Endodermal cell (in vitro differentiated cells): ENCODE results near the gene PRPF38B. TPM values are rescaled to one million over a fixed set of nuclear protein-coding genes. Genes with fewer than 3 reads are reported as not detected.

Experiments used
- DNase-seq: peaks from one replicate; pipeline ENCODE4 v3.0.0-alpha.2; 2017
- H3K27ac ChIP-seq: 2 replicates; pipeline ENCODE4 v1.5.1; 2013; ENCODE audit warnings: mild to moderate bottlenecking, low read depth, low read length, moderate library complexity
- H3K27me3 ChIP-seq: 2 replicates; pipeline ENCODE4 v1.6.1; 2013; ENCODE audit warnings: mild to moderate bottlenecking, low read length, moderate library complexity; ENCODE audit not compliant: insufficient read depth, control insufficient read depth, poor library complexity, severe bottlenecking
- H3K36me3 ChIP-seq: 2 replicates; pipeline ENCODE4 v1.7.0; 2013; ENCODE audit warnings: mild to moderate bottlenecking, low read length, moderate library complexity; ENCODE audit not compliant: control insufficient read depth, insufficient read depth
- H3K4me1 ChIP-seq: one replicate; pipeline ENCODE4 v1.7.0; 2013; ENCODE audit warnings: low read length; ENCODE audit not compliant: control insufficient read depth, insufficient read depth
- H3K4me3 ChIP-seq: 2 replicates; pipeline ENCODE4 v1.5.1; 2013; ENCODE audit warnings: mild to moderate bottlenecking, low read length, moderate library complexity
- H3K9ac ChIP-seq: 2 replicates; pipeline ENCODE4 v1.6.1; 2013; ENCODE audit warnings: mild to moderate bottlenecking, low read length, moderate library complexity; ENCODE audit not compliant: poor library complexity, severe bottlenecking; ENCODE audit errors: extremely low read depth
- H3K9me3 ChIP-seq: 2 replicates; pipeline ENCODE4 v1.6.1; 2013; ENCODE audit warnings: mild to moderate bottlenecking, low read length, moderate library complexity; ENCODE audit not compliant: control insufficient read depth
- H3K27ac Mint-ChIP-seq: 2 replicates; pipeline ENCODE4 v1.8.0; 2020; ENCODE audit warnings: mixed read lengths
- H3K27me3 Mint-ChIP-seq: 2 replicates; pipeline ENCODE4 v1.8.0; 2021; ENCODE audit warnings: mild to moderate bottlenecking, mixed read lengths; ENCODE audit not compliant: insufficient read depth
- H3K36me3 Mint-ChIP-seq: 2 replicates; pipeline ENCODE4 v1.8.0; 2020; ENCODE audit warnings: low read depth, mixed read lengths
- H3K4me1 Mint-ChIP-seq: 2 replicates; pipeline ENCODE4 v1.8.0; 2020; ENCODE audit warnings: mixed read lengths
- H3K4me3 Mint-ChIP-seq: 2 replicates; pipeline ENCODE4 v1.8.0; 2020; ENCODE audit warnings: mild to moderate bottlenecking, moderate library complexity, mixed read lengths
- H3K9me3 Mint-ChIP-seq: 2 replicates; pipeline ENCODE4 v1.8.0; 2020; ENCODE audit warnings: mild to moderate bottlenecking, mixed read lengths
- WGBS, 2 experiments: methylation state at CpG; one replicate each; pipeline versions ENCODE4 v1.1.5 to v1.1.7; 2013; ENCODE audit warnings: missing lambda C conversion rate in 2 of 2, mixed read lengths in 1 of 2; ENCODE audit not compliant: insufficient coverage in 1 of 2, insufficient read length in 1 of 2; 5-methylcytosine and 5-hydroxymethylcytosine counted together
- long read RNA-seq, 4 experiments: library from polyadenylated mRNA in 2 of 4; library from RNA in 1 of 4; library from capped mRNA in 1 of 4; stranded (forward) in 3 of 4; unstranded in 1 of 4; transcript quantifications; one replicate each; pipeline ENCODE4 v2.0.0, GENCODE V29; 2020 to 2021; ENCODE audit warnings: inconsistent platforms in 1 of 4
- polyA plus RNA-seq, 2 experiments: library from polyadenylated mRNA; stranded (reverse); fragments of 50-300 nt; gene quantifications; one replicate each; pipeline ENCODE4 v1.2.3, GENCODE V29; 2013
- total RNA-seq, 2 donors: library from RNA; stranded (reverse); fragmentation: NEBNext Ultra II Directional in 1 of 2; extraction: Animal tissue kit (Norgen Biotek cat#: 25700) in 1 of 2; gene quantifications; 2 replicates in 1 of 2; 3 replicates in 1 of 2; pipeline ENCODE4 v1.2.1, GENCODE V29; 2021
- TF ChIP-seq, protein P1 (sequence below): fragments of 200-600 bp; sonication (generic); conservative IDR thresholded peaks from 2 replicates; pipeline ENCODE4 v1.5.0; 2021; ENCODE audit warnings: antibody characterized with exemption, mild to moderate bottlenecking

PRPF38B gene, protein sequence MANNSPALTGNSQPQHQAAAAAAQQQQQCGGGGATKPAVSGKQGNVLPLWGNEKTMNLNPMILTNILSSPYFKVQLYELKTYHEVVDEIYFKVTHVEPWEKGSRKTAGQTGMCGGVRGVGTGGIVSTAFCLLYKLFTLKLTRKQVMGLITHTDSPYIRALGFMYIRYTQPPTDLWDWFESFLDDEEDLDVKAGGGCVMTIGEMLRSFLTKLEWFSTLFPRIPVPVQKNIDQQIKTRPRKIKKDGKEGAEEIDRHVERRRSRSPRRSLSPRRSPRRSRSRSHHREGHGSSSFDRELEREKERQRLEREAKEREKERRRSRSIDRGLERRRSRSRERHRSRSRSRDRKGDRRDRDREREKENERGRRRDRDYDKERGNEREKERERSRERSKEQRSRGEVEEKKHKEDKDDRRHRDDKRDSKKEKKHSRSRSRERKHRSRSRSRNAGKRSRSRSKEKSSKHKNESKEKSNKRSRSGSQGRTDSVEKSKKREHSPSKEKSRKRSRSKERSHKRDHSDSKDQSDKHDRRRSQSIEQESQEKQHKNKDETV
- 10 to 100 TPM; 45.0 to 47.3 TPM for total RNA-seq
- polyA plus RNA-seq (2013, experiment 1 of 2), result 43.3 TPM
- polyA plus RNA-seq (2013, experiment 2 of 2), result 38.3 TPM
- long read RNA-seq, experiment 1, partial matches to known transcripts, result 0 of 22 reads
- long read RNA-seq, experiment 1, other reads (novel, unspliced or antisense), result 22 of 22 reads
- long read RNA-seq, experiment 2, transcript PRPF38B-203 (6 exons, 3,693 nt), result major isoform, 50 of 84 reads
- long read RNA-seq, experiment 2, partial matches to known transcripts, result 7 of 84 reads
- long read RNA-seq, experiment 2, other reads (novel, unspliced or antisense), result 21 of 84 reads
- long read RNA-seq, experiment 3, transcript PRPF38B-203 (6 exons, 3,693 nt), result major isoform, 139 of 225 reads
- long read RNA-seq, experiment 3, partial matches to known transcripts, result 19 of 225 reads
- long read RNA-seq, experiment 3, other reads (novel, unspliced or antisense), result 66 of 225 reads
- long read RNA-seq, experiment 4, transcript PRPF38B-203 (6 exons, 3,693 nt), result major isoform, 80 of 150 reads
- long read RNA-seq, experiment 4, partial matches to known transcripts, result 19 of 150 reads
- long read RNA-seq, experiment 4, other reads (novel, unspliced or antisense), result 44 of 150 reads

DNA sequence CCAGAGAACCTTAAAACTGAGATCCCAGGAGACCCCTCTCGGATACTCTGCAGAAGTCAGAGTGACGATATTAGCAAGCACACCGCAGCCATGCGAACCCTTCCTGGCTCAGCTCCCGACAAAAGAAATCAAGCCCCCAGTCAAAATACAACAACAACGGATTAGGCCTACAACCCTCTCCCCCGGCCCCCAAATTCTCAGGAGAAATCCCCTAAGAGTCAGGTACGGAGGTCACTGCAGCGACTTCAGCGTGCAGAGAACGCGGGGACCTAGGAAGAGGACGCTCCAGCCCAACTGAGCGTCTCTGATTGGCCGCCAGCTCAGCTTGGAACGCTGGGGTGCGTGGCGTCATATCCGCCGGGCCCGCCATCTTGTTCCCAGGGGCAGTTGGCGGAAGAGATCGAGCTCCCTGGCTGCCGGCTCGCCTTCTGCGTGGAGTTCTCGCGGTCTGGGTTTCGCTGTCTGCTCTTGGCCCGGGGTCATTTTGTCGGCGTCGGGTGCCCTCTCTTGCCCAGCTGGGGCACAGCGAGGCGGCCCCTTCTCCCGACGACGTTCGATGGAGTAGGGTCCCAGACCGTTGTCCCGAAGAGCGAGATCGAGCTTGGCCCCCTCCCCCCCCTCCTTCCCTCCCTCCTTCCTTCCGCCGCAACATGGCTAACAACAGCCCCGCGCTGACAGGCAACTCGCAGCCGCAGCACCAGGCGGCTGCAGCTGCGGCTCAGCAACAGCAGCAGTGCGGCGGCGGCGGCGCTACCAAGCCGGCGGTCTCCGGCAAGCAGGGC is at the start of gene PRPF38B:
Gene PRPF38B (plus strand): TSS at position 369 of the 782 bp plus-strand sequence. CDS start 282 bp downstream, at position 651.
- DNase-seq, result peak; percentile 98
- TF ChIP-seq, protein P1, sequence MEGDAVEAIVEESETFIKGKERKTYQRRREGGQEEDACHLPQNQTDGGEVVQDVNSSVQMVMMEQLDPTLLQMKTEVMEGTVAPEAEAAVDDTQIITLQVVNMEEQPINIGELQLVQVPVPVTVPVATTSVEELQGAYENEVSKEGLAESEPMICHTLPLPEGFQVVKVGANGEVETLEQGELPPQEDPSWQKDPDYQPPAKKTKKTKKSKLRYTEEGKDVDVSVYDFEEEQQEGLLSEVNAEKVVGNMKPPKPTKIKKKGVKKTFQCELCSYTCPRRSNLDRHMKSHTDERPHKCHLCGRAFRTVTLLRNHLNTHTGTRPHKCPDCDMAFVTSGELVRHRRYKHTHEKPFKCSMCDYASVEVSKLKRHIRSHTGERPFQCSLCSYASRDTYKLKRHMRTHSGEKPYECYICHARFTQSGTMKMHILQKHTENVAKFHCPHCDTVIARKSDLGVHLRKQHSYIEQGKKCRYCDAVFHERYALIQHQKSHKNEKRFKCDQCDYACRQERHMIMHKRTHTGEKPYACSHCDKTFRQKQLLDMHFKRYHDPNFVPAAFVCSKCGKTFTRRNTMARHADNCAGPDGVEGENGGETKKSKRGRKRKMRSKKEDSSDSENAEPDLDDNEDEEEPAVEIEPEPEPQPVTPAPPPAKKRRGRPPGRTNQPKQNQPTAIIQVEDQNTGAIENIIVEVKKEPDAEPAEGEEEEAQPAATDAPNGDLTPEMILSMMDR, result no peak
- WGBS, 2 experiments, result 0% methylated on average over 11 to 59 of the region's 59 CpGs
- Histone ChIP-seq H3K9ac (peak within 1 kb of the TSS; percentile 90), H3K27me3 (no peaks in the 10 kb centered on the region), H3K4me1 (no peaks in the 10 kb centered on the region), H3K9me3 (no peaks in the 10 kb centered on the region), H3K4me3 (peak within 1 kb of the TSS; percentile 98), H3K36me3 (peaks cover 26% of the 10 kb centered on the region), H3K27ac (peak within 1 kb of the TSS; percentile 97)
- H3K27me3 Mint-ChIP-seq, result peaks cover 9% of the 10 kb centered on the region
- H3K27ac Mint-ChIP-seq, result peak within 1 kb of the TSS; percentile 100
- H3K4me3 Mint-ChIP-seq, result peak within 1 kb of the TSS; percentile 99
- H3K36me3 Mint-ChIP-seq, result peaks cover 20% of the 10 kb centered on the region
- peaks cover 19% of the 10 kb centered on the region for H3K4me1 Mint-ChIP-seq
- no peaks in the 10 kb centered on the region for H3K9me3 Mint-ChIP-seq

DNA sequence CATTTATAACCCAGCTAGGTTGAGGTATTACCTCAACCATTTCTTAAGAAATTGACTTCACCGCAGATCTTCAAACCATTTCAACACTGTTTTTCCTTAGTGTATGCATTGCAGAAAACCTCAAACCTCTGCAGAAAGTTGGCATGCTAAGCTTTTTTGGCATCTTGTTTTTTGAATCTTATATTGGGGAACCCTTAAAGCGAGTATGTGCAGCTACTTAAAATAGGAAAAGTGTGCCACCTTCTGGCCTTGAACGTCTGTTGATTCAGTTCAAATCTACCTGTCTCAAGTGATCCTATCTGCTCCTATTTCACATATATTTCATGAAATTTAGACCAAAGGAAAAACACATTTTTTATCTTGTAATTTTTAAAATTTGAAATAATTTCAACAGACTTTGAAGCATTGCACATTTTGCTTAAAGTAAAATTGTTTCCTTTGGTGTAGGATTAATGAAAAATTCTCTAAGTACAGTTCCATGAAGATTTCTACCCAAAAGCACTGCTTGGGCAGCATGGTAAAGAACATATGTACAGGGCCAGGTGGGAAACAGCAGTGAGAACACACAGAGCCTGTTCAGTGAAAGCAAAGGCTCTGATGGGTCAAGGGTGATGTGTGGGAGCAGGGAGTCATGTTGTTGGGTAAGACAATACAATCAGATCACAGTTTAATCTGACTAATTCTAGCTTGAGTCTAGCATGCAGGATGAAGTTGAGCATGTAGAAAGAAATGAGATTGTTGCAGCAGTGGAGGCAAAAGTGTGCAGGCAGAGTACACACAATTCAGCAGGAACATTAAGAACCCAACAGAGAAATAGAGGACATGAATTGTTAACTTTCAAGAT is 48.4 kb upstream of the PRPF38B start:
- DNase-seq, result peak; percentile 54
- peaks cover 31% of the 10 kb centered on the region for H3K4me1 Mint-ChIP-seq
- no peaks in the 10 kb centered on the region for H3K27me3 Mint-ChIP-seq
- peaks cover 9% of the 10 kb centered on the region for H3K36me3 ChIP-seq
- peaks cover 13% of the 10 kb centered on the region for H3K36me3 Mint-ChIP-seq
- TF ChIP-seq, protein P1, result peak; percentile 80
- no peaks in the 10 kb centered on the region for H3K27me3 ChIP-seq
- H3K27ac Mint-ChIP-seq, result no peak overlapping the region
- H3K9me3 Mint-ChIP-seq, result peaks cover 12% of the 10 kb centered on the region
- no peak overlapping the region for H3K4me3 Mint-ChIP-seq
- peaks cover 16% of the 10 kb centered on the region for H3K4me1 ChIP-seq
- H3K9ac ChIP-seq, result no peak overlapping the region
- H3K9me3 ChIP-seq, result peaks cover 9% of the 10 kb centered on the region
- no peak overlapping the region for H3K27ac ChIP-seq
- H3K4me3 ChIP-seq, result no peak overlapping the region
- 41 to 92% methylated on average over 2 to 3 of the region's 3 CpGs for WGBS, 2 experiments
